IgD-negative memory B cell (primary cell): ENCODE measurements around the gene SUCNR1. TPM values are rescaled to one million over a fixed set of nuclear protein-coding genes. Genes with fewer than 3 reads are reported as not detected.
A peak's percentile ranks its signal among the peaks of the same experiment; 100 is the strongest.
"Not testable (repeated sequence)": the region's sequence is repeated elsewhere in the genome, so short reads cannot be mapped to it uniquely, and the experiment has no call there.

Experiments
- H3K27ac Mint-ChIP-seq, 3 donors: one replicate each; pipeline ENCODE4 v1.8.0; 2020 to 2022; ENCODE audit warnings: mild to moderate bottlenecking in 3 of 3, mixed read lengths in 3 of 3, moderate library complexity in 1 of 3
- H3K27me3 Mint-ChIP-seq: one replicate; pipeline ENCODE4 v1.8.0; 2021; ENCODE audit warnings: mixed read lengths
- H3K36me3 Mint-ChIP-seq: one replicate; pipeline ENCODE4 v1.8.0; 2020; ENCODE audit warnings: mild to moderate bottlenecking, mixed read lengths
- H3K4me1 Mint-ChIP-seq, 3 donors: one replicate each; pipeline ENCODE4 v1.8.0; 2020 to 2022; ENCODE audit warnings: mixed read lengths in 3 of 3, mild to moderate bottlenecking in 1 of 3
- H3K4me3 Mint-ChIP-seq, 4 donors: one replicate each; pipeline ENCODE4 v1.8.0; 2020 to 2022; ENCODE audit warnings: mild to moderate bottlenecking in 4 of 4, mixed read lengths in 4 of 4, moderate library complexity in 3 of 4
- H3K9me3 Mint-ChIP-seq, 3 donors: one replicate each; pipeline ENCODE4 v1.8.0; 2020 to 2021; ENCODE audit warnings: mixed read lengths in 3 of 3, mild to moderate bottlenecking in 1 of 3
- polyA plus RNA-seq: library from polyadenylated mRNA; unstranded; fragments of 300-500 nt; fragmentation: Illumina TruSeq; gene quantifications from one replicate; pipeline ENCODE4 v1.2.3, GENCODE V29; 2021

SUCNR1 gene
- polyA plus RNA-seq, 1 donor from 2014 or later: not detected

GRCh38 chr3:151863611-151864010 lies 9.8 kb upstream of the SUCNR1 start:
- Mint-ChIP-seq H3K27ac (no peak overlapping the region), H3K9me3 (no peaks in the 10 kb centered on the region), H3K4me1 (peaks cover 0 to 2% (median 0%) of the 10 kb centered on the region in 3 donors), H3K4me3 (no peak overlapping the region), H3K36me3 (no peaks in the 10 kb centered on the region), H3K27me3 (no peaks in the 10 kb centered on the region)

GRCh38 chr3:151864423-151865101 lies 8.9 kb upstream of the SUCNR1 start:
- H3K27ac Mint-ChIP-seq: no peak overlapping the region
- H3K4me1 Mint-ChIP-seq: peaks cover 0 to 2% (median 0%) of the 10 kb centered on the region in 3 donors
- H3K36me3 Mint-ChIP-seq: no peaks in the 10 kb centered on the region
- no peaks in the 10 kb centered on the region for H3K27me3 Mint-ChIP-seq
- no peaks in the 10 kb centered on the region for H3K9me3 Mint-ChIP-seq
- H3K4me3 Mint-ChIP-seq: no peak overlapping the region

DNA sequence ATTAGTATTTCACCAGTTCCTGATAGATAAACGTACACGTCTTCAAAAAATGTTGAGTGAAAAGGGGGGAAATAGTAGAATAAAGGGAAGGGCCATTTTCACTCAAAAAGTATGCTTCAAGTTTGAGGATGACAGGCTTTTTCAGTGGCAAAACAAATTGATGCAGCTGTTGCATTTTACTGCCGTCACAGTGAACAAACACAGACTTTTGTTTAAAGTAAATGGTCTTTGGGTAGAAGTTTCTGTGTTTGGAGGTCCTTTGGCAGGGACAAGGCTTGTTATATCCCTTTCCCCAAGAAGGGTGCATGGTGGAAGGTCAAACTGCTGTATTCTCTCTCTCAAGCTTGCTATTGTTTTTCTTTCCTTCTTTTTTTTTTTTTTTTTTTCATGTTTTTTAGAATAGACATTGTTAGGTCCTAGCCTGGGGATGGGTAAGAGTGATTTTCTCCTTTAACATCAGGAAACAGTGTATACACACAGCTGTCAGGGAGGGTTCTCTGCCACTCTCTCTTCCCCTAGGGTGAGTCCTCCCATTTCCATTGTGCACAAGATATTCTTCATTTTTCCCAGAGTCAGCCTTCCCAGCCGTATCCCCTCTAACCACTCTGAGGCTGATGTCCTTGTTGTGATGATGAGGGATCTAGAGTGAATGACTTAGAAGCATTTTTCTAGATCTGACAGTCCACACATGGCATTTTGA lies 6.6 kb upstream of the SUCNR1 start:
- no peak overlapping the region for H3K27ac Mint-ChIP-seq
- peaks cover 0 to 8% (median 6%) of the 10 kb centered on the region in 3 donors for H3K4me1 Mint-ChIP-seq
- H3K36me3 Mint-ChIP-seq: no peaks in the 10 kb centered on the region
- no peaks in the 10 kb centered on the region for H3K27me3 Mint-ChIP-seq
- H3K4me3 Mint-ChIP-seq: no peak overlapping the region
- H3K9me3 Mint-ChIP-seq: no peaks in the 10 kb centered on the region

- no peak overlapping the region for H3K4me3 Mint-ChIP-seq
These were observed 5.8 kb upstream of the SUCNR1 start for GRCh38 chr3:151867666-151868065.

GRCh38 chr3:151869181-151869580 lies 4.3 kb upstream of the SUCNR1 start:
- Mint-ChIP-seq H3K4me1 (peaks cover 2 to 12% (median 12%) of the 10 kb centered on the region in 3 donors), H3K27me3 (no peaks in the 10 kb centered on the region), H3K27ac (no peak overlapping the region), H3K36me3 (no peaks in the 10 kb centered on the region), H3K9me3 (no peaks in the 10 kb centered on the region), H3K4me3 (no peak overlapping the region)

More at GRCh38 chr3:151867666-151868065, 5.8 kb upstream of the SUCNR1 start:
- no peaks in the 10 kb centered on the region for H3K27me3 Mint-ChIP-seq
- no peaks in the 10 kb centered on the region for H3K36me3 Mint-ChIP-seq
- H3K27ac Mint-ChIP-seq: no peak overlapping the region
- peaks cover 2 to 12% (median 12%) of the 10 kb centered on the region in 3 donors for H3K4me1 Mint-ChIP-seq
- no peaks in the 10 kb centered on the region for H3K9me3 Mint-ChIP-seq

- Mint-ChIP-seq H3K27ac (no peak overlapping the region), H3K27me3 (no peaks in the 10 kb centered on the region), H3K4me3 (peak overlapping the region in 2 of 4 donors; percentile 47 to 61), H3K36me3 (no peaks in the 10 kb centered on the region), H3K9me3 (no peaks in the 10 kb centered on the region), H3K4me1 (peaks cover 3 to 17% (median 17%) of the 10 kb centered on the region in 3 donors)
These were observed 1.6 kb upstream of the SUCNR1 start for GRCh38 chr3:151871639-151872468.

DNA sequence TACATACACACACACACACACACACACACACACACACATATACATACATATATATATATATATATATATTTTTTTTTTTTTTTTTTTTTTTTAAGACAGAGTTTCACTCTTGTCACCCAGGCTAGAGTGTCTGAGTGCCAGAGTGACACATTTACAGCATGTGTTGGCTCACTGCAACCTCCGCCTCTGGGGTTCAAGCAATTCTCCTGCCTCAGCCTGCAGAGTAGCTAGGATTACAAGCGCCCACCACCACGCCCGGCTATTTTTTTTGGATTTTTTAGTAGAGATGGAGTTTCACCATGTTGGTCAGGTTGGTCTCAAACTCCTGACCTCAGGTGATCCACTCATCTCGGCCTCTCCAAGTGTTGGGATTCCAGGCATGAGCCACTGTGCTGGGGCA lies 636 bp downstream of the SUCNR1 start:
- H3K9me3 Mint-ChIP-seq, H3K4me3 Mint-ChIP-seq, H3K27me3 Mint-ChIP-seq, H3K27ac Mint-ChIP-seq, H3K36me3 Mint-ChIP-seq: not testable (repeated sequence)
- H3K4me1 Mint-ChIP-seq: peaks cover 3 to 17% (median 15%) of the 10 kb centered on the region in 3 donors

DNA sequence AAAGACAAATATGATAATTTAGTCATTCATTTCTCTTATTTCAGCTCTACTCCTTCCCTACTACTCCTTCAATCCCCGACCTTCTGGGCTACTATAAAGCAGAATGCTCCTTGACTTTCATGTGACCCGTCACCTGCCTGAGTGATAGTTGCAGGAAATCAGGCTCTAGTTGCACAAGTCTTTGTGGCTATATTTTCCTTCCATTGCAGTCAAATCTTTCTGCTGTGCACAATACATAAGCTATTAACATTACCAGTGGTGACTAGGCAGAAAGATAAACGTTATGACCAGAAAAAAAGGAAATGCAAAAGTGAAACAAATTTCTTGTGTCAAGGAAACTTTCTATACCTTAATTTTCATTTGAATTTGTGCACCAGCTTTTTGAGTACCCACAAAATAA lies 2.3 kb downstream of the SUCNR1 start:
- H3K27me3 Mint-ChIP-seq: no peaks in the 10 kb centered on the region
- peaks cover 8 to 29% (median 20%) of the 10 kb centered on the region in 3 donors for H3K4me1 Mint-ChIP-seq
- no peak overlapping the region for H3K4me3 Mint-ChIP-seq
- no peak overlapping the region for H3K27ac Mint-ChIP-seq
- no peaks in the 10 kb centered on the region for H3K36me3 Mint-ChIP-seq
- no peaks in the 10 kb centered on the region for H3K9me3 Mint-ChIP-seq

GRCh38 chr3:151877269-151877668 lies 3.8 kb downstream of the SUCNR1 start:
- Mint-ChIP-seq H3K27ac (no peak overlapping the region), H3K4me3 (no peak overlapping the region), H3K36me3 (no peaks in the 10 kb centered on the region), H3K4me1 (peaks cover 7 to 19% (median 10%) of the 10 kb centered on the region in 3 donors), H3K9me3 (peaks cover 0 to 4% (median 0%) of the 10 kb centered on the region in 3 donors), H3K27me3 (no peaks in the 10 kb centered on the region)

GRCh38 chr3:151878465-151878864 lies 5.0 kb downstream of the SUCNR1 start:
- peaks cover 7 to 18% (median 10%) of the 10 kb centered on the region in 3 donors for H3K4me1 Mint-ChIP-seq

DNA sequence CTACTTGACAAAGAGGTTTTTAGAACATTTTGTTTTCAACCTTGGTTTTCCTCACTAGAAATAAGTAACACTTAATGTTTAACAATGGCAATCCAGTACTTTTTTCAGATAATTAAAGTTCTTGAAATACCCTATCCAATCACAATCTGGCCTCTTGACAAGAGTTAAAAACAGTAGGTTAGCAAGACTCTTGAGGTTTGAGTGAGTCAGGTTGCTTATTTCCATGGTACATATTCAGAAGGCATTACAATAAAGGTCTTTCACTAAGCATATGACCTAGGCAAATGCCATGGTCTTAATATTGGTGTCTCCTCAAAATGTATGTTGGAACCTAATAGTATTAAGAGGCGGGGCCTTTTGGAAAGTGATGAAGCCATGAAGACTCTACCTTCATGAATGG lies 5.6 kb downstream of the SUCNR1 start:
- Mint-ChIP-seq H3K36me3 (no peaks in the 10 kb centered on the region), H3K4me1 (peaks cover 7 to 18% (median 10%) of the 10 kb centered on the region in 3 donors), H3K27me3 (no peaks in the 10 kb centered on the region), H3K9me3 (peaks cover 0 to 6% (median 0%) of the 10 kb centered on the region in 3 donors), H3K27ac (no peak overlapping the region), H3K4me3 (no peak overlapping the region)

More at GRCh38 chr3:151878465-151878864, 5.0 kb downstream of the SUCNR1 start:
- H3K27ac Mint-ChIP-seq: no peak overlapping the region
- no peaks in the 10 kb centered on the region for H3K36me3 Mint-ChIP-seq
- peaks cover 0 to 4% (median 0%) of the 10 kb centered on the region in 3 donors for H3K9me3 Mint-ChIP-seq
- no peaks in the 10 kb centered on the region for H3K27me3 Mint-ChIP-seq
- no peak overlapping the region for H3K4me3 Mint-ChIP-seq

GRCh38 chr3:151879679-151880415 lies 6.4 kb downstream of the SUCNR1 start:
- Mint-ChIP-seq H3K4me1 (peaks cover 7 to 18% (median 10%) of the 10 kb centered on the region in 3 donors), H3K27ac (no peak overlapping the region), H3K27me3 (no peaks in the 10 kb centered on the region), H3K9me3 (peaks cover 0 to 6% (median 0%) of the 10 kb centered on the region in 3 donors), H3K4me3 (no peak overlapping the region), H3K36me3 (no peaks in the 10 kb centered on the region)

DNA sequence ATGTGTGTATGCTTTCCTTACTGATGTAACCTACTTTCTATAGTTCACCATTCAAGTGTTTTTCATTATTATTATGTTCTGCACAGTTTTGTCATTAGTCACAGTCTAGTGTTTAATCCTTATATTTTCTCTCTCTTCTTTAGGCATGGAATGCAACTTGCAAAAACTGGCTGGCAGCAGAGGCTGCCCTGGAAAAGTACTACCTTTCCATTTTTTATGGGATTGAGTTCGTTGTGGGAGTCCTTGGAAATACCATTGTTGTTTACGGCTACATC lies 6.9 kb downstream of the SUCNR1 start:
- Mint-ChIP-seq H3K4me1 (peaks cover 7 to 18% (median 10%) of the 10 kb centered on the region in 3 donors), H3K27me3 (no peaks in the 10 kb centered on the region), H3K4me3 (peak overlapping the region in 1 of 4 donors; percentile 8), H3K36me3 (no peaks in the 10 kb centered on the region), H3K27ac (no peak overlapping the region), H3K9me3 (peaks cover 0 to 6% (median 0%) of the 10 kb centered on the region in 3 donors)

DNA sequence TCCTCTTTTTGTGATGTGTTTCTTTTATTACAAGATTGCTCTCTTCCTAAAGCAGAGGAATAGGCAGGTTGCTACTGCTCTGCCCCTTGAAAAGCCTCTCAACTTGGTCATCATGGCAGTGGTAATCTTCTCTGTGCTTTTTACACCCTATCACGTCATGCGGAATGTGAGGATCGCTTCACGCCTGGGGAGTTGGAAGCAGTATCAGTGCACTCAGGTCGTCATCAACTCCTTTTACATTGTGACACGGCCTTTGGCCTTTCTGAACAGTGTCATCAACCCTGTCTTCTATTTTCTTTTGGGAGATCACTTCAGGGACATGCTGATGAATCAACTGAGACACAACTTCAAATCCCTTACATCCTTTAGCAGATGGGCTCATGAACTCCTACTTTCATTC lies 7.7 kb downstream of the SUCNR1 start:
- peaks cover 0 to 6% (median 2%) of the 10 kb centered on the region in 3 donors for H3K9me3 Mint-ChIP-seq
- no peak overlapping the region for H3K27ac Mint-ChIP-seq
- peaks cover 3% of the 10 kb centered on the region for H3K27me3 Mint-ChIP-seq
- no peak overlapping the region for H3K4me3 Mint-ChIP-seq
- no peaks in the 10 kb centered on the region for H3K36me3 Mint-ChIP-seq
- H3K4me1 Mint-ChIP-seq: peaks cover 5 to 13% (median 5%) of the 10 kb centered on the region in 3 donors
